NCI-H510A (cell line): ENCODE measurements around the gene AKAP13.
"Not testable (repeated sequence)": the region's sequence is repeated elsewhere in the genome, so short reads cannot be mapped to it uniquely, and the experiment has no call there.

ENCODE experiments used
- DNase-seq: peaks from one replicate; lab custom pipeline; 2025; lab: John Stamatoyannopoulos, UW

AKAP13 gene

DNA sequence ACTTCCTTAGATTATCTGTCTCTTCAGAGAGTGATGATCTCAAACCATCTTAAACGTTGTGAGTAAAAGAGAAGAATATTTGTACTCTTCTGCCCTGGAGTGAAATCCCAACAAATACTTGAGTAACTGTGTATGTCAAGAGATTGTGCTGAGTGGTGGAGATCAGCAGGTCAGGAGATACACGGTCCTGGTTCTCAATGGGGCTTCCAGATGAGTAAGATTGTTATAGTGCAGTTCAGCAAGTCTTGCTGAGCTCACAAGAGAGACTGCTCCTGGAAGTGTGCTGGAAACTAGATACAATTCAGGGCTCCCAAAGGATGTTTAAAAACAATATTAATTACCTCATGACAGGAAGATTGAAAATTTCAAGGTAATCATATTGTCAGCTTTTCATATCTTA, 184.3 kb downstream of the AKAP13 start:
- no peak for DNase-seq

GRCh38 chr15:85568261-85568808, 187.9 kb downstream of the AKAP13 start:
- DNase-seq: no peak

DNA sequence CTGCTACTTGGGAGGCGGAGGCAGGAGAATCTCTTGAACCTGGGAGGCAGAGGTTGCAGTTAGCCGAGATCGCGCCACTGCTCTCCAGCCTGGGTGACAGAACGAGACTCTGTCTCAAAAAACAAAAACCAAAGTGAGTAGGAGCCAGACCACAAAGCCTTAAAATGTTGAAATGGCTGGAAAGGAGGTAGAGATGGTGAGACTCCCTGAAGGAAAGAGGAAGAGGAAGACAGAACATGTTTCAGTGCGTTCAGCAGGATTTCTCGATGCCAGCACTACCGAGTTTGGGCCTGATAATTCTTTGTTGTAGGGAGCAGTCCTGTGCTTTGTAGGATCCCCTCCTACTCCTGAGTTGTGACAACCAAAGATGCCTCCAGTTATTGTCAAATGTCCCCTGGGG, 189.9 kb downstream of the AKAP13 start:
- DNase-seq: no peak

DNA sequence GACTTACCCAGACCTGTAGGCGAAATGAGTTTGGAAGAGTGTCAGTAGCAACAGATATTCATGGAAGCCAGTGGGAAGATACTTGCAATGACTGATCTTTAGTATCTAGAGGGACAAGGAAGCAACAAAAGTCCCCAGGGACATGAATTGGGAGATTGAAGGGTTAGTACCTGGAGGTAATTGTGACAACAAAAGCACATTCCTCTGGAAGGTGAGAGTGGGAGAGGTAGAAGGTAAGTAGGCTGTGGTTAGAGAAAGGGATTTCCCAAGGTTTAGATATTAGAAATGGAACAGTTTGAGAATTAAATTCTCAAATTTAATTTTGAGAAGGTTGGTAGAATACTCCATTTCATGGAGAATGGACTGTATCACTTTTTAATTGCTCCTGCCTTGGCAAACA, 191.4 kb downstream of the AKAP13 start:
- no peak for DNase-seq

DNA sequence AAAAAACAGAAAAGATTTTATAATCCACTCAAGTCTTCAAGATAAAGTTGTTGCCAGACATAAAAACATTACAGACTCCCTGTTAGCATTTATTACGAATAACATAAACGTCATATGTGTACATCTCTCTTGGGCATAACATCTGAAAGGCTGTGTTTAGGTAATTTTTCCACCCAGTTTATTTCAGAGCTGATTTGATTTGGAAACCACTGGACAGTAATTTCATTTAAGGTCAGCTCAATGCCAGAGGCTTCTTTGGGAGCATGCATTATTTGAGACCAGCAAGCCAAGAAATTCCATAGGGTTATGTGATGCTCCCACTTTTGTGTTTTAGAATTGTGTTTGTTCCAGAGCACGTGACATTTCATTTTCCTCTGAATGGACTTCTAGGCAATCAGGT, 196.0 kb downstream of the AKAP13 start:
- no peak for DNase-seq

GRCh38 chr15:85578941-85579701, 198.7 kb downstream of the AKAP13 start:
- no peak for DNase-seq

DNA sequence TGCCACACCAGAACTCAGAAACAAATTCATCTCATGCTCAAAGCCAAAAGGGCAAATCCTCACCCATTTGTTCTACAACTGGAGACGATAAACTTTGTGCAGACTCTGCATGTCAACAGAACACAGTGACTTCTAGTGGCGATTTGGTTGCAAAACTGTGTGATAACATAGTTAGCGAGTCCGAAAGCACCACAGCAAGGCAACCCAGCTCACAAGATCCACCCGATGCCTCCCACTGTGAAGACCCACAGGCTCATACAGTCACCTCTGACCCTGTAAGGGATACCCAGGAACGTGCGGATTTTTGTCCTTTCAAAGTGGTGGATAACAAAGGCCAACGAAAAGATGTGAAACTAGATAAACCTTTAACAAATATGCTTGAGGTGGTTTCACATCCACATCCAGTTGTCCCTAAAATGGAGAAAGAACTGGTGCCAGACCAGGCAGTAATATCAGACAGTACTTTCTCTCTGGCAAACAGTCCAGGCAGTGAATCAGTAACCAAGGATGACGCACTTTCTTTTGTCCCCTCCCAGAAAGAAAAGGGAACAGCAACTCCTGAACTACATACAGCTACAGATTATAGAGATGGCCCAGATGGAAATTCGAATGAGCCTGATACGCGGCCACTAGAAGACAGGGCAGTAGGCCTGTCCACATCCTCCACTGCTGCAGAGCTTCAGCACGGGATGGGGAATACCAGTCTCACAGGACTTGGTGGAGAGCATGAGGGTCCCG, 199.7 kb downstream of the AKAP13 start:
- DNase-seq: no peak

DNA sequence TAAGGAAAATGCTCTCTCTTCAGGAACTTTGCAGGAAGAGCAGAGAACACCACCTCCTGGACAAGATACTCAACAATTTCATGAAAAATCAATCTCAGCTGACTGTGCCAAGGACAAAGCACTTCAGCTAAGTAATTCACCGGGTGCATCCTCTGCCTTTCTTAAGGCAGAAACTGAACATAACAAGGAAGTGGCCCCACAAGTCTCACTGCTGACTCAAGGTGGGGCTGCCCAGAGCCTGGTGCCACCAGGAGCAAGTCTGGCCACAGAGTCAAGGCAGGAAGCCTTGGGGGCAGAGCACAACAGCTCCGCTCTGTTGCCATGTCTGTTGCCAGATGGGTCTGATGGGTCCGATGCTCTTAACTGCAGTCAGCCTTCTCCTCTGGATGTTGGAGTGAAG, 200.5 kb downstream of the AKAP13 start:
- no peak for DNase-seq

GRCh38 chr15:85581495-85581894, 201.1 kb downstream of the AKAP13 start:
- DNase-seq: no peak

DNA sequence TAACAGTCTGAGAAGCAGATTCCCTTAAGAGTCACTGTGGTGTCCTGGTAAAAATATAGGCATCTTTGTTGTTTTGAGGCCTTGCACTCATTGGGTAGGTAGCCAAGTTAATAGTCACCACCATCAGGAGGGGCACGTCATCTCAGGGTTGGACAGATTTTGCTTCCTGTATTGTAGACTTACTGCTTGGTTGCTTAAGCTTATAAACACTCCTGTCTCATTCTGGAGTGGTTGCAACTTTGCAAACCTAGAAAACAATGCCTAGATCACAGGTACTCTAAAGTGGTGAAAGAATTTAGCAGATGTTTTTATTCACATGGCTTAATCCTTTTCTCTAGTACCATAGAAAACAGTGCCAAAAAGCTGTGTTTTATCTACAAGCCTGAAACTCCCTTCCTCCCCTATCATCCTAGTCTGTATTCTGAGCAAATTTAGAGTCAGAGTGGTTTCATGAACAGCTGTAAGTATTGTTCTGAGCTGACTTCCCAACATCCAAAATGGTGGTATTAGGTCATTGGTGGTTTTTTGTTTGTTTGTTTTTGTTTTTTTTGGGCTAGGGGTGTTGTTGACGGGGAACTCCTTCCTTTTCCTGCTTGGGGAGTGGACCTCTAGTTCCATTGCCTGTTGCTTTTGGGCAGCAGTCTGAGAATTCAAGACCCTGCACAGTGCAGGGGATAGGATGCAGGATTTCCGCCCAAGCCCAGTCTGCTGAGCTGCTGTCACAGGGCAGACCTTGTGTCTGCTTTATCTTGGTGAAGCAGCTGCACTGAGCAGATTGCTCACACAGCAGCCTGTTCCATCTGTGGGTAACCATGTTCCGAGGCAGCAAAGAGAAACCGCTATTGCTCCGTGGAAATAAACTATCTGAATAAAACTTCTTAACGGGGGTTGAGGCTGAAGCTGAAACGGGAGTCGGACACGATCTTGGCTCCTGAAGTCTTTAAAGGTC, 202.0 kb downstream of the AKAP13 start:
- DNase-seq: no peak

- DNase-seq: no peak
Observed at GRCh38 chr15:85583442-85583841, 203.0 kb downstream of the AKAP13 start.

- DNase-seq: peak; percentile 30
Observed at GRCh38 chr15:85583923-85584390, 203.6 kb downstream of the AKAP13 start.

DNA sequence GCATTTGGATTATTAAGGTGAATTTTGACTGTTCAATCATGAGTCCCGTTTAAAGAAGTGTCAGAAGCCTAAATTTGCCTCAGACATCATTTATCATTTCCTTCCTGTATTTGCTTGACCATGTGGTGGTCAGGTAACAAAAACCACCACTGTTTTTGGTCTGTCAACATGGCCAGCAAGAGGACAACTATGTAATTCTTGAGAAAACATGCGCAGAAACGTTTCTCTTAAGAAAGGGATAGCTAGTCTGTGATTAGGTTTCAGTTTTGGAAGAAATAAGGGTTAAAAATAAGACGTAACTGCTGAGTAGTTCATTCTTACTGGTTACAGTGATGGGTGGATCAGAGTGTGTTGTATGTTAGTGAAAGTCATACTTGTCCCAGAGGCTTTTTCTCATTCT, 204.5 kb downstream of the AKAP13 start:
- DNase-seq: no peak

DNA sequence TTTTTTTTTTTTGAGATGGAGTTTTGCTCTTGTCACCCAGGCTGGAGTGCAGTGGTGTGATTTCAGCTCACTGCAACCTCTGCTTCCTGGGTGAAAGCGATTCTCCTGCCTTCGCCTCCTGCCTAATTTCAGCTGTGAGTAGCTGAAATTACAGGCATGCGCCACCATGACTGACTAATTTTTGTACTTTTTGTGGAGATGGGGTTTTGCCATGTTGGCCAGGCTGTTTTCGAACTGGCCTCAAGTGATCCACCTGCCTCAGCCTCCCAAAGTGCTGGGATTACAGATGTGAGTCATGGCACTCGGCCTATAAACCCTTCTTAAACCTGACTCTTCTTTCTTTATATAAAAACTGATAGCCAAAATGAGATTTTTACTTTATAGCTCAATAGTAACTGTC, 205.8 kb downstream of the AKAP13 start:
- not testable (repeated sequence) for DNase-seq

- no peak for DNase-seq
Observed at GRCh38 chr15:85587707-85588411, 207.5 kb downstream of the AKAP13 start.

- DNase-seq: no peak
Observed at GRCh38 chr15:85588677-85589076, 208.3 kb downstream of the AKAP13 start.

DNA sequence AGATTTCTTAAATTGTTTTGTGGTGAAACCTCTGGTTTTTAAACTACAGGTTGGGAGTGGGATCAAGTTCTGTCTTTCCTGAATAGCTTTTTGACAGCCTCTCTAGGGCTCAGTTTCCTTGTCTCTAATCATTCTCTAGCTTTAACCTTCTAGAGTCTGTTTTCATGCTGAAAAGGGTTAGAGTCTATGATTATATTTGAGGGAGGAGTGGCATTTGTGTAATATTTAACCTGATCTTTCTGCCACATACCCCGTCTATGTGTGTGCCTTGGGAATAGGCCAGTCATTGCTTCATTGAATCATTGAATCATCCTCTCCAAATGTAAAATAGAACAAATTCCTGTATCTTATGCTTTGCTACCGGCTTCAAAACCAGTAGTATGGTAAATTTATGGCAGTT, 209.4 kb downstream of the AKAP13 start:
- no peak for DNase-seq

DNA sequence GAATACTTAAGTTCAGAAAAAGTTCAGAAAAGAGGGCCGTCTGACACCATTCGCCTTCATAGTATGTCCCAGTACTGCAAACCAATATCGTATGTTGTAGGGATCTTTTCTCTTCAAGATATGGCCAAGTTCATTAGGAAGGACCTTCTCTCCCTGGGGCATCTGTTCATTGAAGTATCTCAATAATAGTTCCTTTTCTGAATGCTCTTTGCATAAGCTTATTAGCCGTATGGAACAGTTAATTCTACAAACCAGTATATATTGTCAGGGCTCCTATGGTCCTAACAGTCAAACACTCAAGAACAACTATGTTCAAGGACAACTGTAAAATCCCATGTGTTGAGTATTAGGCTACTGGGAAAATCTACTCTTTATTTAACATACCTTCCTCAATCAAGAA, 211.2 kb downstream of the AKAP13 start:
- DNase-seq: no peak

- no peak for DNase-seq
Observed at GRCh38 chr15:85592148-85592547, 211.7 kb downstream of the AKAP13 start.

DNA sequence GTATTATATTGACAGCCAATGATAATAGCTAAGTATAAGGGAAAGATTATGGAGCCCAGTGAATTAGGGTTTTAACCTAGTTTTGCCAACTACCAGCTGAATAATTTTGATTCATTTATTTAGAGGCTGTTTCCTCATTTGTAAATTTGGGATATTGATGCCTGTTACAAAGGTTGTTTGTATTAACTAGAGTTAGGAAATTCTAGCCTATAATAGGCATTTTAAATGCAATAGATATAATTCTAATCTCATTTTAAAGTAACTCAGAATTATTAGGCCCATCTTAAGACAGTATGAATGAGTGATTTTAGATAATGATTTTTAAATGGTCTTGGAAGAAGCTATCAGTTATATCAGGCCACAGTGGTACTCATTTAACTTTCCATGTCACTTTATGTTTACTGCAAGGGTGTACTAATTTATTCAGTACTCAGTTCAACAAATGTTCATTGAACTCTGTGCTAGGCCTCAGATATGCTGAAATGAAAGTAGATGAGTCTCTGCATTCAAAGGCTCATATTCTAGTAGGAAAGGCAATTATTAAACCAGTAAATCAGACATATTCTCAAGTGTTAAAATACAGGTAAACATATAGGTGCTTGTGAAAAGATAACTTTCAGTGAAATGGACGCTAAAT, 213.5 kb downstream of the AKAP13 start:
- DNase-seq: no peak
